ENCODE measurements around the gene AHRR.

- TF ChIP-seq CTCF (conservative IDR thresholded peaks at IDR 0.05; ENCODE audit: low read length) (no peak), EZH2phosphoT487 (IDR thresholded peaks at IDR 0.05; ENCODE audit: borderline replicate concordance, low read depth, low read length) (no peak)
These were observed 31.4 kb downstream of the AHRR start for GRCh38 chr5:352639-353611.

All from OCI-LY7 (cell line).